Measurements from ENCODE around the gene LRRFIP1.

GRCh38 chr2:237701033-237701858, 73.9 kb downstream of the LRRFIP1 start:
- TF ChIP-seq POLR2A (IDR thresholded peaks at IDR 0.05) (no peak), CTCF (IDR thresholded peaks at IDR 0.05) (no peak), EP300 (IDR thresholded peaks at IDR 0.05) (no peak)

Measured in ovary (tissue), 3 donors.